GM12872 (cell line): ENCODE measurements around the gene RFXAP.

Experiments
- TF ChIP-seq, protein P1 (sequence below): IDR thresholded peaks from 3 replicates; pipeline ENCODE4 v1.5.1; 2011; ENCODE audit warnings: low read depth, mild to moderate bottlenecking, low read length, moderate library complexity; ENCODE audit not compliant: insufficient read depth

RFXAP gene

DNA sequence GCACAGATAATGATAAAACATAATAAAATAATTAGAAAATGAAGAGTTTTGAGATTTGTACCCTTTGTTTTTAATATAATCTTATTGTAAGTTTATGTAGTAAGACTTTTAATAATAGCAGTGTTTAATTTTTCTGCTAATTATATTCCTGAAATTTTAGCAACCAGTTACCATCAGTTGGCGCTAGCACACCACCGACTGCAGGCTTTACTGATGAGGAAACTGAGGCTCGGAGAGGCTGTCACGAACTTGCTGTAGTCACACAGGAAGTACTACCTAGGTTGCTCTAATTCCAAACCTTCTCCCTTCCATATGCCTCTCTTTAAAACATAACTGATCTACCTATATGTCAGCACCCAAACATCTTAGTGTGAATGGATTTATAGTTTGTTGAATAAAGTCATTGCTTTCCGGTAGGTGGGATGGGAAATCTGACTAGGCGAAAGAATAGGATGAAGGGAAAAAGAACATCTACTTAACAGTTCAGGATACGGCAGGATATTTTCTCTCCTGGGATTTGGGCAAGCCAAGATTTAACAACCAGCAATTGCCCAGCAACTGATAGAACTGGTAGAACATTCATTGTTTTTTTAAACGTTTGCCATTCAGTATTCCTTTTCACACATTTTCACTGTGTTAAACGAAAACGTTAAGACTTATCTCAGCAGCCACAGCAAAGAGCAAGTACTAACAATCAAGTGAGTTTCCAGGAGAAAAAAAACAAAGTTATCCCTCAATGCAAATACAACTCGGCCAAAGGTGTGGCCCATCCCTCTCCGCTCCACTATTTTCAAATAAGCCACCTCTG, 822 bp upstream of the RFXAP start:
- TF ChIP-seq, protein P1, sequence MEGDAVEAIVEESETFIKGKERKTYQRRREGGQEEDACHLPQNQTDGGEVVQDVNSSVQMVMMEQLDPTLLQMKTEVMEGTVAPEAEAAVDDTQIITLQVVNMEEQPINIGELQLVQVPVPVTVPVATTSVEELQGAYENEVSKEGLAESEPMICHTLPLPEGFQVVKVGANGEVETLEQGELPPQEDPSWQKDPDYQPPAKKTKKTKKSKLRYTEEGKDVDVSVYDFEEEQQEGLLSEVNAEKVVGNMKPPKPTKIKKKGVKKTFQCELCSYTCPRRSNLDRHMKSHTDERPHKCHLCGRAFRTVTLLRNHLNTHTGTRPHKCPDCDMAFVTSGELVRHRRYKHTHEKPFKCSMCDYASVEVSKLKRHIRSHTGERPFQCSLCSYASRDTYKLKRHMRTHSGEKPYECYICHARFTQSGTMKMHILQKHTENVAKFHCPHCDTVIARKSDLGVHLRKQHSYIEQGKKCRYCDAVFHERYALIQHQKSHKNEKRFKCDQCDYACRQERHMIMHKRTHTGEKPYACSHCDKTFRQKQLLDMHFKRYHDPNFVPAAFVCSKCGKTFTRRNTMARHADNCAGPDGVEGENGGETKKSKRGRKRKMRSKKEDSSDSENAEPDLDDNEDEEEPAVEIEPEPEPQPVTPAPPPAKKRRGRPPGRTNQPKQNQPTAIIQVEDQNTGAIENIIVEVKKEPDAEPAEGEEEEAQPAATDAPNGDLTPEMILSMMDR = no peak

DNA sequence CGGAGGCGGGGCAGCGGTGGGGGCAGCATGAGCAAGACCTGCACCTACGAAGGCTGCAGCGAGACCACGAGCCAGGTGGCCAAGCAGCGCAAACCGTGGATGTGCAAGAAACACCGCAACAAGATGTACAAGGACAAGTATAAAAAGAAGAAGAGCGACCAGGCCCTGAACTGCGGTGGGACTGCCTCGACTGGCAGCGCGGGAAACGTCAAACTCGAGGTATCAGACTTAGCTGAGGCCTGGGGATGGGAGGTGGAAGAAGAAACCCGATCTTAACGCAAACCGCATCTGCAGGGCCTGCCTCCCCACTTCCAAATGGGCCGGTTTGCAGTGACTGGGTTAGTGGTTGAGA, 693 bp downstream of the RFXAP start:
- TF ChIP-seq, protein P1 = no peak

DNA sequence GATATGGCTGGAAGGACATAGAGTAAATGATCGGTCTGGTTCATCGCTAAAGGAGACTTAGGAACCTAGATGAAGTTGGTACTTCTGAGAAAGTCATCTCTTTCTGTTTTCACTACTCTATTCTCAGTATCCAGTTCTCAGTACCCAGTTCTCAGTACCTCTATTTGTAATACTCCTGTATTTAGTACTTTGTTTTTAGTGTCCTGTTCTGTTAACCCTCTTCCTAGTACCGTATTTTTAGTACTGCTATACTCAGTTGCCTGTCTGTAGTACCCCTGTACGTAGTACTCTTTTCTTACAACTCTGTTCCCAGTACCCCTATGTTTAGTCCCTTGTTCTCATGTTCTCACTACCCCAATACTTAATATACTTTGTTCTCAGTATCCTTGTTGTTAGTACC, 1.2 kb downstream of the RFXAP start:
- TF ChIP-seq, protein P1 = no peak

DNA sequence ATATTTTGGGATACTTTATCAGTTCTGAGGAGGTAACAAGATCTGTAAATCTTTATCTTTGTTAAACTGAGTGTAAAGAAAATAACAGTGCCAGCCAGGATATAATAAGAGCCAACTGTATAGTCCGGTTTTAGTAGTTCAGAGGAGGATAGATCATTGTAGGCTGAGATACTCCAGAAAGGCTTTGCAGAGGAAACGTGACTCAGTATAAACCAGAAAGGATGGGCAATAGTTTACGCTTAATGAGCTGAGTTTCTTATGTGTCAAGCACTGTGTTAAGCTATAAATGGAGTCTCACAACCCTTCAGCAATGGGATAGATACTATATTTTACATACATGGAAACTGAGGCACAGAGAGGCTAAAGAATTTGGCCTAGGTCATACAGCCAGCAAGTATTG, 3.8 kb downstream of the RFXAP start:
- TF ChIP-seq, protein P1 = no peak

DNA sequence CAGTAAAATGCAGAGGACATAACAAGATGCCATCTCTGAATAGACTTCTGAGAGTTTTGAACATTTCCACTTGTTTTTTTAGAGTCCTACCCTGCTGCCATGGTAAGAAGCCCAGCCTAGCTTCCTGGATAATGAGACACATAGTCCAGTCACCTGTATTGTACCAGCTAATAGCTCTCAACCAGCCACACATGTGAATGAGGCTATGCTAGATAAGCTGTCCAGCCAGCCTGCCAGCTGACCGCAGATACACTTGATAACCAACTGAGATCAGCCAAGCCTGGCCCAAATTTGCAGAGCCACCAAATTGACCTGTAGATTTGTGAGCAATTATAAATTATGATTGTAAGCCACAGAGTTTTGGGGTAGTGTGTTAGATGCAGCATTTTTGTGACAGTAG, 10.7 kb downstream of the RFXAP start:
- TF ChIP-seq, protein P1 = no peak

DNA sequence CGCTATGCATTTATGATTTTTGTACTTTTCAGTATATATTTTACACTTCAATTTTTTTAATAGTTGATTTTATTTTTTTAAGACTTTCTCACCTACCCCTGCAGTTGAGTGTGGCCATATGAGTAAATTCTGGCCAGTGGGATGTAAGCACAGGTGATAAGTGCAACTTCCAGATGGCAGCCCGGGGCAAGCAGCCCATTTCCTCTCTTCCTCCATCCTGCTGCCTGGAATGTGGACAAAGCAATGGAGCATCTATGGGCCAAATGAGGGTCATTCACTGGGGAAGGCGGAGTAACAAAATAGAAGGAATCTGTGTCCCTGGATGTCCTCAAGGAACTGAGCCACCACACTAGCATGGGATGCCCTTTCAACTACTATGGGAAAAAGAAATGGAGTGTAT, 12.3 kb downstream of the RFXAP start:
- TF ChIP-seq, protein P1 = no peak

DNA sequence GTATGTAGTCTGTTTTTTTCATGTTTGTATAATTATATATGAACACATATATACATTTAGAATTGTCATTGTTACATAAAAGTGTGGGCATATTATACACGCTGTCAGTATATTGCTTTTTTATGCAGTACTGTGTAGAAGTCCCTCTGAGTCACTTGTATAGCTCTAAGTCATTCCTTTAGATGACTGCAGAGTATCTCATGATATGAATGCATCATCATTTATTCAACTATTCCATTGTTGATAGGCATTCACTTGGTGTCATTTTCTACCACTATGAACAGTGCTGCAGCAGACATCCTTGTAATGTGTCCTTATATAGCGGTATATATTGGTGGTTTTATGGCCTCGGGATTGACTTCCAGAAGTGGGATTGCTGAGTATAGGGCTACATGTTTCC, 15.3 kb downstream of the RFXAP start:
- TF ChIP-seq, protein P1 = no peak
